Vagina (tissue), 2 donors: ENCODE results near the gene CD38.

ENCODE experiments used
- CTCF ChIP-seq, 3 experiments: fragments of 450-650 bp in 2 of 3; fragments of 200-600 bp in 1 of 3; sonication (generic) in 1 of 3; IDR thresholded peaks; one replicate each; pipeline ENCODE4 v1.5.1; 2017 to 2019; ENCODE audit warnings: antibody characterized with exemption in 3 of 3, mild to moderate bottlenecking in 2 of 3, moderate library complexity in 2 of 3
- POLR2A ChIP-seq, 2 donors: fragments of 450-650 bp; IDR thresholded peaks; one replicate each; pipeline ENCODE4 v1.6.1; 2017; ENCODE audit warnings: antibody characterized with exemption in 2 of 2, mild to moderate bottlenecking in 2 of 2, moderate library complexity in 2 of 2
- POLR2AphosphoS5 ChIP-seq, 2 donors: sonication (generic); formaldehyde crosslinking; IDR thresholded peaks; one replicate each; pipeline ENCODE4 v1.9.0; 2017; ENCODE audit warnings: antibody characterized with exemption in 2 of 2, mild to moderate bottlenecking in 2 of 2, low read depth in 1 of 2; ENCODE audit not compliant: insufficient read depth in 1 of 2

- TF ChIP-seq POLR2A (IDR thresholded peaks at IDR 0.05) = no peak
- TF ChIP-seq CTCF (IDR thresholded peaks at IDR 0.05) = no peak
- TF ChIP-seq POLR2AphosphoS5 (IDR thresholded peaks at IDR 0.05; ENCODE audit: insufficient read depth in 1 of 2, low read depth in 1 of 2) = no peak
Observed at GRCh38 chr4:15753786-15754185, 24.3 kb upstream of the CD38 start.
